ENCODE results near the gene GNG14. TPM values are rescaled to one million over a fixed set of nuclear protein-coding genes. Genes with fewer than 3 reads are reported as not detected.
A peak's percentile ranks its signal among the peaks of the same experiment; 100 is the strongest.

GNG14 gene
- total RNA-seq, 6 donors from 2014 or later, result not detected

- H3K4me1 ChIP-seq, result peaks cover 33 to 60% (median 41%) of the 10 kb centered on the region in 4 donors
- no peak for ATAC-seq (ENCODE audit: low FRiP score in 2 of 2)
- 1 to 2% methylated on average over 13 to 15 of the region's 15 CpGs for WGBS, 2 donors
- TF ChIP-seq POLR2AphosphoS5 (IDR thresholded peaks at IDR 0.05) (peak in 1 of 2 donors; percentile 12), POLR2A (IDR thresholded peaks at IDR 0.05) (no peak), EP300 (IDR thresholded peaks at IDR 0.05) (no peak)
- peak overlapping the region; percentile 95 to 99 (median 97) for H3K27ac ChIP-seq
- DNase-seq, result no peak
- H3K36me3 ChIP-seq, result peaks cover 9 to 34% (median 30%) of the 10 kb centered on the region in 4 donors
- no peaks in the 10 kb centered on the region for H3K27me3 ChIP-seq
- no peaks in the 10 kb centered on the region for H3K9me3 ChIP-seq
- H3K4me3 ChIP-seq, result peak overlapping the region; percentile 88 to 99 (median 94)
These were observed 45.8 kb downstream of the GNG14 start for GRCh38 chr19:12733369-12734214.

- H3K27ac ChIP-seq, result peak within 1 kb of the TSS; percentile 84 to 92 (median 90)
- H3K27me3 ChIP-seq, result no peaks in the 10 kb centered on the region
- no peaks in the 10 kb centered on the region for H3K9me3 ChIP-seq
- peak in 3 of 6 experiments; percentile 26 to 48 (median 39) for TF ChIP-seq CTCF (IDR thresholded peaks at IDR 0.05)
- TF ChIP-seq POLR2A (IDR thresholded peaks at IDR 0.05), result peak in 3 of 4 donors; percentile 49 to 58 (median 54)
- peak; percentile 72 to 78 for TF ChIP-seq POLR2AphosphoS5 (IDR thresholded peaks at IDR 0.05)
- no peak for TF ChIP-seq EP300 (IDR thresholded peaks at IDR 0.05)
- WGBS, 2 donors, result 0 to 1% methylated on average over 16 to 29 of the region's 29 CpGs
- peak; percentile 81 to 96 for DNase-seq
- H3K4me1 ChIP-seq, result peaks cover 31 to 44% (median 39%) of the 10 kb centered on the region in 4 donors
- peak; percentile 92 to 98 for ATAC-seq (ENCODE audit: low FRiP score in 2 of 2)
- peak within 1 kb of the TSS; percentile 80 to 99 (median 94) for H3K4me3 ChIP-seq
- peaks cover 0 to 36% (median 29%) of the 10 kb centered on the region in 4 donors for H3K36me3 ChIP-seq
These were observed 49.4 kb downstream of the GNG14 start, which contains the start of gene GET3 for GRCh38 chr19:12736995-12737834. Gene GET3 (plus strand): TSS chr19:12737497. CDS start chr19:12737506, 9 bp downstream.

GRCh38 chr19:12737835-12738351 lies 50.1 kb downstream of the GNG14 start:
- H3K36me3 ChIP-seq, result peaks cover 0 to 41% (median 34%) of the 10 kb centered on the region in 4 donors
- peak overlapping the region; percentile 84 to 92 (median 90) for H3K27ac ChIP-seq
- H3K4me1 ChIP-seq, result peaks cover 24 to 37% (median 32%) of the 10 kb centered on the region in 4 donors
- H3K4me3 ChIP-seq, result peak overlapping the region; percentile 80 to 99 (median 94)
- no peaks in the 10 kb centered on the region for H3K27me3 ChIP-seq
- TF ChIP-seq POLR2AphosphoS5 (IDR thresholded peaks at IDR 0.05) (no peak), POLR2A (IDR thresholded peaks at IDR 0.05) (no peak), CTCF (IDR thresholded peaks at IDR 0.05) (no peak), EP300 (IDR thresholded peaks at IDR 0.05) (no peak)
- no peaks in the 10 kb centered on the region for H3K9me3 ChIP-seq
- DNase-seq, result no peak
- 17 to 21% methylated on average over 8 to 13 of the region's 13 CpGs for WGBS, 2 donors
- ATAC-seq (ENCODE audit: low FRiP score in 2 of 2), result no peak

Small RNAs within 50 kb of the gene (small RNA-seq; reads per million reads assigned to genes)
- 46.3 to 96.3 (median 75.0) reads per million in 4 donors for gene SNORD41

Other genes starting within 250 kb of the GNG14 start
- gene ZNF443, start 247.0 kb upstream of the GNG14 start, total RNA-seq, result 1 to 10 TPM; 2.7 to 9.4 (median 4.2) TPM
- gene ZNF709, start 203.2 kb upstream of the GNG14 start, total RNA-seq, result 10 to 100 TPM in 1 of 6 donors, 1 to 10 TPM in 5; 1.9 to 11.2 (median 2.5) TPM
- 10 to 100 TPM in 4 of 6 donors, 1 to 10 TPM in 2; 5.0 to 28.3 (median 12.2) TPM for gene ZNF564, start 136.5 kb upstream of the GNG14 start, total RNA-seq
- 10 to 100 TPM in 2 of 6 donors, 1 to 10 TPM in 4; 4.3 to 11.6 (median 9.0) TPM for gene ZNF490, start 77.2 kb upstream of the GNG14 start, total RNA-seq
- gene ZNF791, start 77.1 kb upstream of the GNG14 start, total RNA-seq, result 10 to 100 TPM; 12.6 to 29.3 (median 21.9) TPM
- gene MAN2B1, start 21.3 kb upstream of the GNG14 start, total RNA-seq, result 100 to 1,000 TPM in 5 of 6 donors, 10 to 100 TPM in 1; 56.8 to 299 (median 121) TPM
- 10 to 100 TPM in 2 of 6 donors, 1 to 10 TPM in 4; 6.1 to 12.9 (median 8.4) TPM for gene WDR83, start 21.2 kb upstream of the GNG14 start, total RNA-seq
- 100 to 1,000 TPM in 2 of 6 donors, 10 to 100 TPM in 4; 71.6 to 190 (median 94.3) TPM for gene DHPS, start 6.1 kb upstream of the GNG14 start, total RNA-seq
- gene FBXW9, start 8.6 kb downstream of the GNG14 start, total RNA-seq, result 10 to 100 TPM in 2 of 6 donors, 1 to 10 TPM in 4; 6.5 to 13.7 (median 8.7) TPM
- gene TNPO2, start 35.9 kb downstream of the GNG14 start, total RNA-seq, result 100 to 1,000 TPM in 1 of 6 donors, 10 to 100 TPM in 5; 43.5 to 124 (median 46.1) TPM
- gene TRIR, start 46.7 kb downstream of the GNG14 start, total RNA-seq, result 100 to 1,000 TPM; 156 to 324 (median 261) TPM
- 10 to 100 TPM; 14.7 to 71.7 (median 49.8) TPM for gene GET3, start 49.5 kb downstream of the GNG14 start, total RNA-seq
- gene BEST2, start 63.8 kb downstream of the GNG14 start, total RNA-seq, result under 1 TPM in 1 of 6 donors, not detected in 5; 0.11 TPM
- gene HOOK2, start 87.6 kb downstream of the GNG14 start, total RNA-seq, result 100 to 1,000 TPM in 2 of 6 donors, 10 to 100 TPM in 4; 48.9 to 367 (median 79.6) TPM
- 100 to 1,000 TPM; 127 to 422 (median 354) TPM for gene JUNB, start 103.5 kb downstream of the GNG14 start, total RNA-seq
- gene PRDX2, start 113.8 kb downstream of the GNG14 start, total RNA-seq, result 100 to 1,000 TPM in 4 of 6 donors, 10 to 100 TPM in 2; 57.6 to 173 (median 123) TPM
- 1 to 10 TPM in 2 of 6 donors, not detected in 4; 4.6 to 6.0 TPM for gene THSD8, start 114.1 kb downstream of the GNG14 start, total RNA-seq
- gene RNASEH2A, start 118.6 kb downstream of the GNG14 start, total RNA-seq, result 1 to 10 TPM; 4.2 to 7.6 (median 5.6) TPM
- not detected for gene RTBDN, start 146.6 kb downstream of the GNG14 start, total RNA-seq
- under 1 TPM in 3 of 6 donors, not detected in 3; 0.17 to 0.89 (median 0.61) TPM for gene MAST1, start 150.5 kb downstream of the GNG14 start, total RNA-seq
- gene DNASE2, start 193.5 kb downstream of the GNG14 start, total RNA-seq, result 10 to 100 TPM; 34.6 to 87.2 (median 60.1) TPM
- gene KLF1, start 199.2 kb downstream of the GNG14 start, total RNA-seq, result under 1 TPM in 4 of 6 donors, not detected in 2; 0.17 to 0.89 (median 0.42) TPM
- 10 to 100 TPM; 19.3 to 47.1 (median 33.3) TPM for gene GCDH, start 203.2 kb downstream of the GNG14 start, total RNA-seq
- not detected for gene SYCE2, start 231.3 kb downstream of the GNG14 start, total RNA-seq
- gene FARSA, start 245.7 kb downstream of the GNG14 start, total RNA-seq, result 100 to 1,000 TPM in 1 of 6 donors, 10 to 100 TPM in 5; 35.3 to 104 (median 53.4) TPM